ENCODE measurements around the gene EZH2.

Gene EZH2

DNA sequence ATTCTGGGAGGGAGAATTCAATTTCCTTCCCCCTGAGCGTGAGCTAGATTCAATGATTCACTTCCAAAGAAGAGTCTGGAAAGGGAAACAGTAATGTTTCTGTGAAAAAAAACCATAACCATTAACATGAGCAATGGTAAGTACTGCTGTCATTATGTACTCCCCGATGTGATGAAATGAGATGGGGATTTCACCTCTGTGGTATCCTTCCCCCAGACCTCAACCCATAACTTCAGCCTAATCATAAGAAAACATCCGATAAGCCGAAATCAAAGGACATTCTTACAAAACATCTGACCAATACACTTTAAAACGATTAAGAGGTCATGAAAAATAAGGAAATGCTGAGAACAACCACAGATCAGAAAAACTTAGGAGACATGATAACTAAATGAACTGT, 27.2 kb downstream of the EZH2 start:
- DNase-seq: no peak

DNA sequence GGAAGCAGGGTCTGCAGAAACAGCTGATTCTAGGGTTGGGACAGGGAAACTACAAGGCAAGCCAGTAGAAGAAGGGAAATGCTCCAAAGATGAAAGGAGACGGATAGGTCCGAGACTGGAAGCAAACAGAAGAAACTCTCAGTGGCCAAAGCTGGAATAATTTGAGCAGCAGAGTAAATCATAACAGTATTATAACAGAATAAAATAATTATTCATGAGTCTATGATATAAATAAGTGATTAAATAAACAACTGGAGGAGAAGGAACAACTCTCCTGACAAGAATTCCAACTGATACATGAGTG, 27.6 kb downstream of the EZH2 start:
- DNase-seq: no peak

DNA sequence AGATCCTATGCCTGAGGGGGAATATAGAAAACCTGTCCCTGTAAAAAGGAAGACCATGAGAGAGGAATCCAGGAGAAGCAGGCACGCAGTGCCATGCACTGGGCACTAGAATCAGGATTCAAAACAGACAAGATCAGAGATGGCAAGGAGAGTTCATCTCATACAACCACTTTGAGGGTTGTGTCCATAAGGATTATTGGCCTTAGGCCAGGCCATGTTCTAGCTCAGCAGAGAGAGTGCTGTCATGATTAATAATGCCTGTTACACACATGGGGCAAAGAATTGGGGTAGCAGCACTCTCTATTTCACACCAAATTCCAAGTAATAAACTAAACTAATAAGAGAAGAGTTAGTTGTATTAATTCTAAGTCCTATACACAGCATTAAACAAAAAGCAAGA, 29.1 kb downstream of the EZH2 start:
- DNase-seq: no peak

DNA sequence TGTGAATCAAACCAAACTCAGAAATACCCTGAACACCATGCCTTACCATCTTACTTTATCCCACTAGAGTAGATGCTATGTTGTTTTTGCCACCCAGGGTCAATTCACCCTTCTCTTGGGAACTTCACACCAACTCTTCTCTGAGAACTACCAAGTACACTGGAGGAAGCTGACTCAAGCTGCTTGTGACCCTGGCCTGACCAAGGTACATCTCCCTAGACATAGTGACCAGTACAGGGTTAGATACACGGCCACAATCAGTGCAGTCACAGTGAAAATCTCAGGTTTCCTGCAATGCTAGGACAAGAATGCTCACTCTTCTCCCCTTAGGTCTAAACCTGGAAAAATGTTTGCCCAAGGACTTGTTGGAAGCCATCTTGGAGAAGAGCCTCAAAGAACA, 31.8 kb downstream of the EZH2 start:
- DNase-seq: no peak

DNA sequence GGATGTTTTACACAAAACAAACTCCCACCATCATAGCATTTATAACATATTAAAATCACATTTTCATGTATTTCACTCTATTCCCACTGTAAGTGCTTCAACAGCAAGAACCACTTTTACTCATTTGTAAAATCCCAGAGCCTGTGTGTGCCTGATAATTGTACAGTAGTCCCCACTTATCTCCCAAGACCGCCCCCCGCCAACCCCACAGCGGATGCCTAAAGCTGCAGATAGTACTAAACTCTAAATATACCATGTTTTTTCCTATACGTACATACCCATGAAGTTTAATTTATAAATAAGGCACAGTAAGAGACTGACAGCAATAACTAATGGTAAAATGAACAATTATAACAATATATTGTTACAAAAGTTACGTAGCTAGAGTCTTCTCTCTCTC, 33.5 kb downstream of the EZH2 start:
- DNase-seq: no peak

DNA sequence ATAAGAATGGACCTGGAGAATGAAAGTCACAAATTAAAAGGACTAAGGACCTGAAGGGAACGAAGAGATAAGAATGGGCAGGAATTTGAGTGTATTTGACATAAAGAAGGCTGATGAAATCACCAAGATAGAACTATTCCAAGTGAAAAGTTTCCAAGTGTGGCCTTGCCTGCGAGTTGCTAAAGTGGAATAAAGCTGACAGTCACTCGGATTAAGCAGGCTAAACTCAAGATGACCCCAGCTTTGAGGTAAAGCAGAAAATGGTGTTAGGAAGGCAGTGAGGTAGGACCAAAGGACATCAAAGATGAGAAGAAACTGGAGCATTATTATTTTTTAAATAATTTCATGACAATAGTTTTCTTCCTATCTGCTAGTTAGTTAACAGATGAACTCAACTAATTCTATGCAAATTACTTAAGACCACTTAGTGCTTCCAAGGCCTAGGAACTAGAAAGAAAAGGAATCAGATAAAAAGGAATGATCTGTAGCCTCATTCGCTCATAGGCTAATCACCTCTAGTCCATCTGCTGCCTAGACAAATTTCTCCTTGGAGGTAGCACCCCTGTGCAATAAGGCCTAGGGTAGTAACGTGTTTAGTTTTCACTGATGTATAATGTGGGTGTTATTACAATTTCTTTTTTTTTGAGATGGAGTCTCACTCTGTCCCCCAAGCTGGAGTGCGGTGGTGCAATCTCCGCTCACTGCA, 34.5 kb downstream of the EZH2 start:
- no peak for DNase-seq

DNA sequence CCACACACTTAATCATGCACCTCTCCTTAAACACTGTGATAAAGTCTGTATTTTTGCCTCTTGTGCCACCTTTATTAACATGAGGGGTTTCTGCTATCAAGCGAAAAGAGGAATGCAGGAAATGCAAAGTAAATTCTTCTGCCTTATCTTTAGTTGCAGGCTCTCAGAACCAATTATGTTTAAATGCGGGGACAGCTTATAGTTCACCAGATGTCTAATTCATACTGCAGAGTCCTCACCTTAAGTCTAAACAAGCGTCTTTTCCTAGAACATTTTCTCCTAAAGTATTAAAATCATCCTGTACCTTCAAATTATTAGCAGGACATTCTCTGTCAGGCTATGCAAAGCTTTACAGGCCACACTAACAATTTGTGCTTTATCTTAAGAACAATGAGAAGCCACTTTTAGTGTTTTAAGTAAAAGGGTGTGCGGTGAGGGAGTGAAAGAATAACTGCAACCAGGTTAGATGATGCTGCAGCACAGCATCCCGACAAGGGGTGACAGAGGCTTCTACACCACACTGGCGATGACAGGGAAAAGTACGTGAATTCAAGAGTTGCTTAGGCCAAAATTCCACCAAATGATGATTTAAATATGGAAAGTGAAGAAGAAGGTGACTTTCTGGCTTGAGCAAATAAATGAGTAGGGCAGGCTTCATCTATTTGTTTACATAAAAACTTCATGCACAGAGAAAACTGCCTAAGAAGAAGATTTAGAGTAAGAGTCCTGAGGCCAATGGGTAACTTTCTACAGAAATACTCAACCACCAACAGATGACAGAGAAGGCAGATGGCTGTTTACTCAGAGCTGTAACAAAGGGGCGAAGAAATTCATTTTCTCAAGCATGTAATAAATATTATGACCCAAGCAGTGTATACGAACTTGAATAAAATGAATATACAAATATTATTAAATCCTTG, 36.0 kb downstream of the EZH2 start:
- no peak for DNase-seq

DNA sequence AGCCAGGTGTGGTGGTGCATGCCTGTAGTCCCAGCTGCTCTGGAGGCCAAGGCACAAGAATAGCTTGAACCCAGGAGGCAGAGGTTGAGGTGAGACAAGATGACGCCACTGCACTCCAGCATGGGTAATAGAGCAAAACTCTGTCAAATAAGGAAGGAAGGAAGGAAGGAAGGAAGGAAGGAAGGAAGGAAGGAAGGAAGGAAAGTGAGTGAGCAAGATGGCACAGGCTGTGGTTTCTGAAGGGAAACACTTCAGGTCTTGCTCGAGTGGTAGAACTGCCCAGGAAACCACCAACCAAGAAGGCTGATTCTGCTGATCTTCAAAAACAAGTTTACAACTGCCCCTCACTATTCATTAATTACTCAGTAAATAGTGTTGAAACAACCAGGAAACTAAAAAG, 45.2 kb downstream of the EZH2 start:
- no peak for DNase-seq

DNA sequence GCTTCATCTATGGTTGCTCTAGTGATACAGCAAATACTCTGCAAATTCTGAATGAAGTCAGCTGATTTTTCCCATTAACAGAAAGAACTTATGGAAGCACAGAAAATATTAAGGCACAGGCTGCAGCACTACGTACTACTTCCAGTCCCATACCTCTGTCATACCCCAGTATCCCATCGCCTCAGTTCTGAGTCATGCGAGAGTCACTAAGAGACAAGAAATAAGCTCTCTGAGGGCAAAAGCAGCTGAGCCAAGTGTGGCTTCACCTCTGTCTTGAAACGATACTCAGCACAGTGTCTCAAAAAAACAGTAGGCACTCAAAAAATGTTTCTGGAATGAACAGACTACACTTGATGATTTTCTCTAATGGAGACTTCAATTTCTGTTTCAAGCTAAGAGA, 48.2 kb downstream of the EZH2 start:
- DNase-seq: no peak

DNA sequence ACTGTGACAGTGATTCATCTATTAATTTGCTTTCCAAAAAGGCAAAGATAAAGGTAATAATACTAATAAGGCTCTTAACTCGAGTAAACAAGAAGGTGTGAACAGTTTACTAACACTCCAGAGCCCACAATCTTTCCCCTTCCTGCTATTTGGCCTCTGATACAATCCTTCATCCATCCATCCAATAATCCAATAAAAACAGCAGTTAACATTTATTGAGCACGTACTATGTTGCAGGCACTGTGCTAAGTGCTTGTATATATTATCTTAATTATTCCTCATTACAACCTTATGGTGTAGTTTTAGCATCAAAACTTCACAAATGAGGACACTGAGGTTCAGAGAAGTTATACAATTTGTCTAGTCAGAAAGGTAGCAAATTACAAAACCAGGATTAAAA, 49.5 kb downstream of the EZH2 start:
- no peak for DNase-seq

DNA sequence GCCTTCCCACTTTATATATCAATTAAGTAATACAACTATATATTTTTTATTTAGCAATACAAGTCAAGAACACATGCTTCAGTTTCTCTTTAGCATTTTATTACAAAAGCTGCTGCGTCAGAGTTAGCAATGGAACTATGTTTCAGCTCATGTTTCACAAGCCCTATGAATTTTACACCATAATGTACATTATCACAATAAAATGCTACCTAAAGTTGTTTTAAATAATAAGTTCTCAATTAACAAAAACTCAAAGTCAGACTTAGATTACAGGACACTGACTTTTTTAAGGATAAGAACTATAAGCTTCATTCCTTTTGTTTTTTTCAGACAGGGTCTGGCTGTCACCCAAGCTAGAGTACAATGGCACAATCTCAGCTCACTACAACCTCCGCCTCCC, 52.3 kb downstream of the EZH2 start:
- no peak for DNase-seq

DNA sequence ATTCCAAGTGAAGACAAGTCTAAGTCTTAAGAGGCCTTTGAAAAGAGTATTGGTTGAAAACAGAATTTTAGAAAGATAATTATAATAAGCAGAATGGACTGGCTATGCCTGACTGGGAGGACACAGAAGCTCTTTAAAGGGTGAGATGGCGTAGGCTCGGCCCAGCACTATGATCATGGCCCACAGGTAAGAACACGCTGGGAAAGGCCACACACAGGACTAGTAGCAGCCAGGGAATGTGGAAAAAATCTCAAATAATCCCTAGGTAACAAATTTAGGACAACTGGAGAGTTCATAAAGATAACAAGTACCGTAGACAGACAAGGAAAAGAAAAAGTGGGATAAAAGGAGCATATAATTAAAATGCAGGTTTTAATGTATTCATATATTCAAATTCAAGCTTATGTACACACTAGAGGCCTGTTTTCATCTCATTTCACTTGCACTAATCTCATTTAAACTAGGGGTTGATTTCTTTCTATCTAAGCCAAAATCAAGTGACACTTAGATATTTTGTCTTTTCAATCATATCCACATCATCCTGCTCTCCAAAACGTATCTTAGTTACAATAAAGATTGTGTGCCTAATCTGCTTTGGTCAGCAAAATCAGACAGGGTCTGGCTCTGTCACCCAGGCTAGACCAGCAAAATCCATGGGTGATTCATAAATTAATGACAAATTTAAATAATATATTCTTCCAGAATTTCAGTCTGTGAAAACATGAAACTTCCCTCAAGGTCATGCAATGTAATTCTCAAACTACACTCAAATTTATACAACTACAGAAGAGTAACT, 53.0 kb downstream of the EZH2 start:
- no peak for DNase-seq

DNA sequence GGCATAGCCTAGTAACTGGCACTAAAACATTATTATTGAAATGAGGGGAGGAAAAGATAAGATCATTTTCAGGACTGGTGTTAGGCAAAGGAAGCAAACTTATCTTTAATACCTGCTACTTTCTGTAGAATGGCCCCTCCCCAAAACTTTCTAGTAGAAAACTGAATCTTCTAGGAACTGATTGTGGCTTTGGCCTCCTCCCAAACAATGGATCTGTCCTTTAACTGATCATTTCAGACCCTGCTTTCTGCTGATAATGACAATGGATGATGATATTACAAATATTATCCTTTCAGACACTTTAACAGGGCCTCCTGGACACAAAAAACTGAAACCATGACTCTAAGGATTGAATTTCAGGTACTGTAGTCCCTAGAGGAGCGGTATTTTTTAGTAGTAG, 55.1 kb downstream of the EZH2 start:
- DNase-seq: no peak

DNA sequence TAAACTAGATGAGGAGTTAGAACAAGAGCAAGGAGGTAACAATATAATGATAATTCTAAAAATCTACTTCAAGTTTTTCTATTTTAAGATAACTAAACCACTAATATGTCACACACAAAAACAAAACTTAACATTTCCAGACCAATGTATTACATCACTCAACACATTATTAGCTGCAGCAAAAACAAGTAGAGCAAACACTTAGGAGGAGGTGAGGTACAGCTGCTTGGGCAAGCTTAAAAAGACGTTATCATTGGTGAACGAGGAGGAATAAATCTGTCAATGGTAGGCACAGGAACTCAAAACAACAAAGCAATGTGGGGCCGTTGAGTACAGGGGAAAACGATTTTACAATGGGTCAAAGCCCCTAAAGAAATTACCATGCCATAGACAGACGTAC, 58.8 kb downstream of the EZH2 start:
- DNase-seq: no peak

DNA sequence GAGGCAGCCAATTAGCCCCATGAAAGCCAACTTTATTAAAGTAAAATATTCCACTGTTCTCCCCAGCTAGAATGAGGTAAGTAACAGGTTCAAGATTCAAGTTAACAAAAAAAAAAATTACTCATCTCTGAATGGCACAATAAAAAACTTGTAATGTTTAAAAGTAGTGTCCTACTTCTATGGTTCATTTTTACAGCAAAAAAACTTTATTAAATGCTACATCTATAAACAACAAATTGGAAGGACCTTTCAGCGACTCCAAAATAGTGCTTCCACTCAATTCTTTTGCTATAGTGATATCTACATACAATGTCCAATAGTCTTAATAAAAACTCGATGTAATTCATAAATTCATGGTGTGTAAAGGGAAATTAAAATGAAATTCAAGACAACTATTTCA, 59.2 kb downstream of the EZH2 start:
- DNase-seq: no peak

DNA sequence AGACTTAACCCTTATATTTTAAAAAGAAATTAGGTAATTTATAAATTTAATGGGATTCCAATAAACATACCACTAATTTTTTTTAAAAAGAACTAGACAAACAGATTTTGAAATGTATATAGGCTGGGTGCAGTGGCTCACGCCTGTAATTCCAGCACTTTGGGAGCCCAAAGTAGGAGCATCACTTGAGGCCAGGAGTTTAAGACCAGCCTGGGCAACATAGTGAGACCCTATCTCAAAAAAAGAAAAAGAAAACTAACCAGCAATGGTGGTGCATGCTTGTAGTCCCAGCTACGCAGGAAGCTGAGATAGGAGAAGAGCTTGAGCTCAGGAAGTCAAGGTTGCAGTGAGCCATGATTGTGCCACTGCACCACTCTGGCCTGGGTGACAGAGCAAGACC, 62.7 kb downstream of the EZH2 start:
- DNase-seq: no peak

DNA sequence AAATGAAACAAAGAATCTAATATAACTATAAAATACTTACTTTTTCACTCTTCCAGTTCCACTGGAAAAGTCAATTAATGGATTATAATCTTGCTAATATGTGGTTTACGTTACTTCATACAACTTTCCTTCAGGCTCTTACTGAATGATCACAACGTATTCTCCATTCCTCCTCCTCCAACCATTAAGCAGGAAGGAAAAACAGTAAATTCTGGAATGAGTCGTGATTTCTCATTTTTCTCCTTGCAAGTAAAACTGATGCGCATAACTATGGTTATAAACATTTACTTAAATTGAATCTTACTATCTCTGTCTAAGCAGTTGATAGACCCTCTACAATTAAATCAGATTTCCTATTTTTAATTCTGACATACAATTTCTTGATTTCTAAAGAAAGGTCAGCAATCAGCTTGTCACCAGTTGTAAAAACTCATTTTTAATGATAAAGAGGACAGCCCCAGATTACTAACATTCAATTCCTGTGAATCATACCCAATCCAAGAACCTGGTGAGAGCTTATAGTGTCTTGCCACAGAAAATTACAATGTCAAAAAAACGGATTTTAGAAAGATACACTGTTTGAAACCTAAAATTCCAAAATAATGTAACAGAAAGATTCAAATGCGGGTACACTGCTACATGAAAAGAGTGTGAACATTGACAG, 64.3 kb downstream of the EZH2 start:
- no peak for DNase-seq

DNA sequence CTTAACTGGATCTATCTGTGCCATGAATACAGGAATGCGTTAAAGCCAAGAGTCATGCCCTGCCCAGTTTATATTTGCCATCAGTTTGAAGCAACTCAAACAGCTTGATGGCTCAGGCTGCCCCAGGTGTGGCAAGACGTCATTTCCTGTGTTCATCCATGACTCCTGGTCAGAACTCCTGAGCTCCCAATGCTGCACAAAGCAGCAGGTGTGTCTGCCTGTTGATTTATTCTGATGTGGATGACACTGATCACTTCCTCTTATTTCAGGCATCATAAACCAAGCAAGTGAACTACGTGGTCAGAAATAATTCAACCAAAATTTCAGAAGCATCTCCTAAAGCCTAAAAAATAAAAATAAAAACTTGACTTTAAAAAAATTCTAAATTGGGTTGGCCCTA, 68.5 kb downstream of the EZH2 start:
- DNase-seq: no peak

DNA sequence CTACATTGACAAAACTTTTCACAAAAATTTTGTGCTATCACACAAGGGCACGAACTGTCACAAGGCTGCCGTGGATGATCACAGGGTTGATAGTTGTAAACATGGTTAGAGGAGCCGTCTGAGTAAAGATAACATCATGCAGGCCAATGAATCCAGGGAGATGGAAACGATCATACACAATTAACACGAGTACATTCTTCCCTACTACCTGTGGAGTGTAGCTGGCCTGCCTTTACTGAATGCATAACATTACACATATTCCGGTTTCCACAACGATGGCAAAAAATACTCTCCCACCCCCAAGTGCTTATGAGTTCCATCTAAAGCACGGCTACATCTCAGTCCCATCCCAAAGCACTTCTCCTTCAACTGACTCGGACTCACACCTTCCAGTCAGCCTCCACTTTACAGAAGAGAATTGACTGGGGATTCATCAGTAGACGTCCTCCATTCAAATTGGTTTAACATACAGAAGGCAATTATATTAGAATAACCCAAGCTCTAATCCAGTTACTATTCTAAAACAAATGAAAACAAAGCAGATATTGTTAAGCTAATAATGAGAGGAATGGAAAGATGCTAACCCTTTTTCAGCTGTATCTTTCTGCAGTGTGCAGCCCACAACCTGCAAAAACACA, 69.0 kb downstream of the EZH2 start:
- DNase-seq: no peak

DNA sequence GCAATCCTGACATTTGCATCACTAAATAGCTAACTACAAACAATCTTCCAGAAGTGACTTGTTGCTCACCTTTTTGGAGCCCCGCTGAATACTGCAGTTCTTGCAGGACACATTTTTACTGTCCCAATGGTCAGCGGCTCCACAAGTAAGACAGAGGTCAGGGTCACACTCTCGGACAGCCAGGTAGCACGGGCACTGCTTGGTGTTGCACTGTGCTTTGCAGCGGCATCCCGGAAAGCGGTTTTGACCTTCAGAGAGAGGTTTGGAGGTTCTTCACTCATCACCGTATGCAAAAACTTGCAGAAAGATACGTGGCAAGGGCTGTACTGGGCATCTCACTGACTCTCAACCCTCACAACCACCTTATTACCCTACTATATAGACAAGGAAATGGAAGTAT, 70.2 kb downstream of the EZH2 start:
- no peak for DNase-seq

DNA sequence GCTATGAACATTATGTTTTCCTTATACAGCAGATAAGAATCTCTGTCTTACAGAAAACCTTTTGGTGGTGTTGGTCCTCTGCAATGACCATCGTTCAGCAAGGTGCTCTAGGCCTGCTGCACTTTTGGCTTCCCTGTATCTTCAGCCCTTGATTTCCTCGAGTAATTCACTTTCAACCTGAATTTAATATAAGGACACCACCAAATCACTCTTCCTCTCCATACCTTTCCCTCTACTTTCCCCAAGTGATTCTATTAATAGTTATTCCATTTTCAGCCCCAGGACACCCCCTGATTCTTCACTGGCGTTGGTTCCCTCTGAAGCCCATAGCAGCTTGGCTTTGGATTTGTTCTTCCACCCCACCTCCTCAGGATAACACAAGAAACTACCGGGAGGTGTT, 72.2 kb downstream of the EZH2 start:
- DNase-seq: no peak
